HepG2 (cell line): ENCODE data around the gene VKORC1. TPM values are rescaled to one million over a fixed set of nuclear protein-coding genes. Genes with fewer than 3 reads are reported as not detected.

ENCODE experiments used
- AKAP8 ChIP-seq: sonication (generic); formaldehyde crosslinking; IDR thresholded peaks from 2 replicates; pipeline ENCODE4 v1.5.1; 2020; ENCODE audit warnings: mild to moderate bottlenecking, missing genetic modification reagents
- ATF3 ChIP-seq: sonication (generic); formaldehyde crosslinking; IDR thresholded peaks from 2 replicates; pipeline ENCODE4 v1.4.0; 2020; ENCODE audit warnings: missing genetic modification reagents
- BATF2 ChIP-seq: sonication (generic); formaldehyde crosslinking; IDR thresholded peaks from 2 replicates; pipeline ENCODE4 v1.8.0; 2022; ENCODE audit warnings: mild to moderate bottlenecking, missing genetic modification reagents, moderate library complexity
- E2F5 ChIP-seq: sonication (generic); formaldehyde crosslinking; conservative IDR thresholded peaks from 2 replicates; pipeline ENCODE4 v1.4.0; 2020; ENCODE audit warnings: missing genetic modification reagents
- EEA1 ChIP-seq: sonication (generic); formaldehyde crosslinking; IDR thresholded peaks from 2 replicates; pipeline ENCODE4 v1.5.1; 2020; ENCODE audit warnings: mild to moderate bottlenecking, missing genetic modification reagents, borderline replicate concordance
- GTF3A ChIP-seq: sonication (generic); formaldehyde crosslinking; conservative IDR thresholded peaks from 2 replicates; pipeline ENCODE4 v1.4.0; 2020; ENCODE audit warnings: mild to moderate bottlenecking, missing genetic modification reagents
- RBFOX2 ChIP-seq: fragments of 200-400 bp; formaldehyde crosslinking; IDR thresholded peaks from 2 replicates; pipeline ENCODE4 v1.6.1; 2017; ENCODE audit warnings: low read depth, mild to moderate bottlenecking, low read length
- TFE3 ChIP-seq: IDR thresholded peaks from 2 replicates; pipeline ENCODE4 v1.6.1; 2016
- ZNF276 ChIP-seq: sonication (generic); formaldehyde crosslinking; IDR thresholded peaks from 2 replicates; pipeline ENCODE4 v1.4.0; 2020; ENCODE audit warnings: mild to moderate bottlenecking, low read depth, missing genetic modification reagents
- ZNF44 ChIP-seq: sonication (generic); formaldehyde crosslinking; IDR thresholded peaks from 2 replicates; pipeline ENCODE4 v1.5.1; 2020; ENCODE audit warnings: mild to moderate bottlenecking, missing genetic modification reagents
- polyA plus RNA-seq, 8 experiments: library from polyadenylated mRNA; depleted of rRNA in 3 of 8; stranded (reverse) in 7 of 8; unstranded in 1 of 8; fragments of >200 nt; fragmentation: Illumina TruSeq in 4 of 8; extraction: Trizol in 4 of 8; gene quantifications; 2 replicates each; pipeline versions ENCODE4 v1.2.1 to v1.2.3, GENCODE V29; 2011 to 2016; ENCODE audit warnings: low read depth in 4 of 8, missing spikeins in 1 of 8, mixed read lengths in 1 of 8; ENCODE audit not compliant: insufficient read depth in 1 of 8
- total RNA-seq, 5 experiments: library from RNA; depleted of rRNA; stranded (reverse); fragments of >200 nt; fragmentation: Illumina TruSeq; extraction: Trizol; gene quantifications; 2 replicates each; pipeline ENCODE4 v1.2.3, GENCODE V29; 2016; ENCODE audit warnings: low read depth in 1 of 5

Gene VKORC1
- total and polyA plus RNA-seq, 2 of the 13 experiments (the other 11 are each of a cell fraction or from before 2014, with no cell fraction given), result 141 to 615 TPM

- TF ChIP-seq BATF2 (CRISPR knock-in tag), result no peak
- no peak for TF ChIP-seq ATF3 (CRISPR knock-in tag)
- TF ChIP-seq AKAP8 (CRISPR knock-in tag), result 0 out of 2 replicates have a peak, but pooled peaks have one; percentile 27
- no peak for TF ChIP-seq TFE3 (CRISPR knock-in tag)
- no peak for TF ChIP-seq ZNF44 (CRISPR knock-in tag)
- no peak for TF ChIP-seq ZNF276 (CRISPR knock-in tag)
- TF ChIP-seq EEA1 (CRISPR knock-in tag), result 0 out of 2 replicates have a peak, but pooled peaks have one; percentile 33
- TF ChIP-seq RBFOX2, result peak; percentile 62
- no peak for TF ChIP-seq GTF3A (CRISPR knock-in tag)
- TF ChIP-seq E2F5, result no peak
Observed at GRCh38 chr16:31111881-31112466, 17.4 kb upstream of the VKORC1 start (continued).
